Fibroblast of lung (primary cell): ENCODE data around the gene OLFM1. TPM values are rescaled to one million over a fixed set of nuclear protein-coding genes. Genes with fewer than 3 reads are reported as not detected.

Source experiments
- DNase-seq, 2 donors: peaks; one replicate each; pipeline versions ENCODE4 v3.0.0 to v3.0.0-alpha.2; 2010; ENCODE audit warnings: low read depth in 2 of 2
- H2AFZ ChIP-seq: 2 replicates; pipeline ENCODE4 v1.5.1; 2012; ENCODE audit warnings: low read length, control low read depth, inconsistent platforms
- H3K27ac ChIP-seq: 2 replicates; pipeline ENCODE4 v1.5.1; 2011; ENCODE audit warnings: low read length, control low read depth; ENCODE audit not compliant: insufficient read depth
- H3K27me3 ChIP-seq: 2 replicates; pipeline ENCODE4 v1.5.1; 2011; ENCODE audit warnings: mild to moderate bottlenecking, low read length; ENCODE audit not compliant: control insufficient read depth, insufficient read depth
- H3K36me3 ChIP-seq: 2 replicates; pipeline ENCODE4 v1.5.1; 2011; ENCODE audit warnings: low read length; ENCODE audit not compliant: control insufficient read depth, insufficient read depth
- H3K4me1 ChIP-seq: 2 replicates; pipeline ENCODE4 v1.5.1; 2011; ENCODE audit warnings: low read length; ENCODE audit not compliant: control insufficient read depth, insufficient read depth; ENCODE audit errors: extremely low read depth
- H3K4me2 ChIP-seq: 2 replicates; pipeline ENCODE4 v1.5.1; 2011; ENCODE audit warnings: low read length, control low read depth; ENCODE audit not compliant: insufficient read depth; ENCODE audit errors: extremely low read depth
- H3K4me3 ChIP-seq, 4 experiments: fragments of 200-600 bp in 1 of 4; sonication (generic) in 1 of 4; replicated peaks in 1 of 4; 2 replicates each; pipeline ENCODE4 v1.5.1; 2011 to 2016; ENCODE audit warnings: low read length in 4 of 4, low read depth in 3 of 4, mild to moderate bottlenecking in 3 of 4, control low read depth in 2 of 4, inconsistent platforms in 1 of 4, mixed read lengths in 1 of 4; ENCODE audit not compliant: insufficient read depth in 1 of 4; ENCODE audit errors: control extremely low read depth in 1 of 4
- H3K79me2 ChIP-seq: 2 replicates; pipeline ENCODE4 v1.5.1; 2012; ENCODE audit warnings: mild to moderate bottlenecking, low read length, inconsistent platforms; ENCODE audit not compliant: control insufficient read depth, insufficient read depth
- H3K9ac ChIP-seq: 2 replicates; pipeline ENCODE4 v1.5.1; 2011; ENCODE audit warnings: mild to moderate bottlenecking, low read length, control low read depth; ENCODE audit not compliant: insufficient read depth
- H3K9me3 ChIP-seq: 2 replicates; pipeline ENCODE4 v1.5.1; 2012; ENCODE audit warnings: low read depth, low read length; ENCODE audit not compliant: control insufficient read depth, insufficient read depth
- H4K20me1 ChIP-seq: 2 replicates; pipeline ENCODE4 v1.5.1; 2011; ENCODE audit warnings: low read length; ENCODE audit not compliant: control insufficient read depth, insufficient read depth; ENCODE audit errors: extremely low read depth
- EZH2 ChIP-seq: IDR thresholded peaks from 2 replicates; pipeline ENCODE4 v1.5.1; 2012; ENCODE audit warnings: low read length, control low read depth, mild to moderate bottlenecking; ENCODE audit errors: missing control alignments
- polyA plus RNA-seq, 2 donors: library from polyadenylated mRNA; depleted of rRNA in 1 of 2; stranded (reverse) in 1 of 2; unstranded in 1 of 2; fragments of >200 nt; gene quantifications; 2 replicates each; pipeline ENCODE4 v1.2.1, GENCODE V29; 2011 to 2012; ENCODE audit warnings: missing spikeins in 1 of 2
- total RNA-seq: library from RNA; depleted of rRNA; stranded (reverse); fragments of >200 nt; gene quantifications from 2 replicates; pipeline ENCODE4 v1.2.1, GENCODE V29; 2014
- TF ChIP-seq, protein P1 (sequence below), 2 donors: IDR thresholded peaks in 1 of 2; conservative IDR thresholded peaks in 1 of 2; 1 replicate in 1 of 2; 2 replicates in 1 of 2; pipeline ENCODE4 v1.5.1; 2011 to 2012; ENCODE audit warnings: low read length in 2 of 2, control low read depth in 1 of 2, inconsistent platforms in 1 of 2, low read depth in 1 of 2, mild to moderate bottlenecking in 1 of 2

OLFM1 gene
- total and polyA plus RNA-seq, 2 donors (not counting 1 experiment from before 2014, with no cell fraction given) = 2.0 to 7.6 TPM

DNA sequence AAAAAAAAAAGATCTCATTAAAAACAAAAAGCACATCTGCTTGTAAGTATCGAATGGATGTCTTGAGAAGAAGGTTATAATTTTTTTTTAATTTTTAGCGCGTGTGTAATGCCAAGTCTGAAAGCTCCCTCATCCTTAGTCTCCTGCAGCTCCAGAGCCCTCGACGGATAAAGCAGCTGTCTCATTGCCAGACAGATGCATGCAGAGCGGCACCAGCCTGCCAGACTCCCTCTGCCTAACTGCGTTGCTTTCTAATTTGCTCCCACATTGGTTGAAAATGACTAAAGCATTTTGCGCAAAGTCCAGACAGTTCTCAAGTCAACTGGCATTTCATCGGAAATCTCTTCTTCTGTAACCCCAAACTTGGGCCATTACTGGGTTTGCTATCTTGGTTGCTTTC is 29.4 kb downstream of the OLFM1 start:
- DNase-seq = no peak
- no peaks in the 10 kb centered on the region for H3K9me3 ChIP-seq

DNA sequence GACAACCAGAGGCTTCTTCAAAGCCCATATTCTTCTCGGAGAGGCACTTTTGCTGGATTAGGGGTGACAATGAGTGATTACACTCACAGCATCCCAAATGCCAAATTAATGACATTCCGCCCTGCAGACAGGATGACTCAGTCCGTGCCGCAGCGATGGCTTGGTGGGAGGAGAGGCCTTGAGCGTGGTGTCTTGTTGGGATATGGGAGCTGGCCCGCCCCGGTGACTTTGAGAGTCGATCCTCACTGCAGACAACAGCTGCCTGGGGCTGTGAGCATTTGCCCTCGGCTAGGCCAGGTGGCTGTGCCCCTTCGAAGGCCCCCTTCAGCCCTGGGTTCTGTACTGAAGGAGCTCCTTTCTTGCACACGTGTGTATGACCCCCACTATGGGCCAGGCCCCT is 29.8 kb downstream of the OLFM1 start:
- Histone ChIP-seq H3K27me3 (no peaks in the 10 kb centered on the region), H3K9ac (no peak overlapping the region), H3K79me2 (no peaks in the 10 kb centered on the region), H3K4me3 (no peak overlapping the region), H3K9me3 (no peaks in the 10 kb centered on the region), H3K4me2 (no peak overlapping the region), H3K4me1 (no peaks in the 10 kb centered on the region), H3K27ac (no peak overlapping the region), H2AFZ (no peak overlapping the region), H3K36me3 (no peaks in the 10 kb centered on the region), H4K20me1 (no peaks in the 10 kb centered on the region)
- DNase-seq = peak in 1 of 2 donors; percentile 8
- TF ChIP-seq EZH2 = no peak
- TF ChIP-seq, protein P1, sequence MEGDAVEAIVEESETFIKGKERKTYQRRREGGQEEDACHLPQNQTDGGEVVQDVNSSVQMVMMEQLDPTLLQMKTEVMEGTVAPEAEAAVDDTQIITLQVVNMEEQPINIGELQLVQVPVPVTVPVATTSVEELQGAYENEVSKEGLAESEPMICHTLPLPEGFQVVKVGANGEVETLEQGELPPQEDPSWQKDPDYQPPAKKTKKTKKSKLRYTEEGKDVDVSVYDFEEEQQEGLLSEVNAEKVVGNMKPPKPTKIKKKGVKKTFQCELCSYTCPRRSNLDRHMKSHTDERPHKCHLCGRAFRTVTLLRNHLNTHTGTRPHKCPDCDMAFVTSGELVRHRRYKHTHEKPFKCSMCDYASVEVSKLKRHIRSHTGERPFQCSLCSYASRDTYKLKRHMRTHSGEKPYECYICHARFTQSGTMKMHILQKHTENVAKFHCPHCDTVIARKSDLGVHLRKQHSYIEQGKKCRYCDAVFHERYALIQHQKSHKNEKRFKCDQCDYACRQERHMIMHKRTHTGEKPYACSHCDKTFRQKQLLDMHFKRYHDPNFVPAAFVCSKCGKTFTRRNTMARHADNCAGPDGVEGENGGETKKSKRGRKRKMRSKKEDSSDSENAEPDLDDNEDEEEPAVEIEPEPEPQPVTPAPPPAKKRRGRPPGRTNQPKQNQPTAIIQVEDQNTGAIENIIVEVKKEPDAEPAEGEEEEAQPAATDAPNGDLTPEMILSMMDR (conservative IDR thresholded peaks at IDR 0.05 in 1 of 2, IDR thresholded peaks at IDR 0.05 in 1 of 2; ENCODE audit: low read depth in 1 of 2, low read length in 2 of 2) = no peak

More for the DNA sequence above, 29.4 kb downstream of the OLFM1 start:
- H3K79me2 ChIP-seq = no peaks in the 10 kb centered on the region
- TF ChIP-seq, protein P1 (conservative IDR thresholded peaks at IDR 0.05 in 1 of 2, IDR thresholded peaks at IDR 0.05 in 1 of 2; ENCODE audit: low read depth in 1 of 2, low read length in 2 of 2) = no peak
- TF ChIP-seq EZH2 = no peak
- no peaks in the 10 kb centered on the region for H3K36me3 ChIP-seq
- no peak overlapping the region for H3K4me3 ChIP-seq
- H3K9ac ChIP-seq = no peak overlapping the region
- no peaks in the 10 kb centered on the region for H3K27me3 ChIP-seq
- H4K20me1 ChIP-seq = no peaks in the 10 kb centered on the region
- H2AFZ ChIP-seq = no peak overlapping the region
- H3K27ac ChIP-seq = no peak overlapping the region
- H3K4me1 ChIP-seq = no peaks in the 10 kb centered on the region
- no peak overlapping the region for H3K4me2 ChIP-seq

GRCh38 chr9:135119496-135120064 is 32.1 kb downstream of the OLFM1 start:
- no peaks in the 10 kb centered on the region for H3K4me1 ChIP-seq
- H4K20me1 ChIP-seq = no peaks in the 10 kb centered on the region
- H3K27ac ChIP-seq = no peak overlapping the region
- no peak overlapping the region for H3K9ac ChIP-seq
- H3K36me3 ChIP-seq = no peaks in the 10 kb centered on the region
- H3K9me3 ChIP-seq = no peaks in the 10 kb centered on the region
- no peaks in the 10 kb centered on the region for H3K27me3 ChIP-seq
- H3K4me3 ChIP-seq = no peak overlapping the region
- TF ChIP-seq, protein P1 (conservative IDR thresholded peaks at IDR 0.05 in 1 of 2, IDR thresholded peaks at IDR 0.05 in 1 of 2; ENCODE audit: low read depth in 1 of 2, low read length in 2 of 2) = no peak
- no peak for TF ChIP-seq EZH2
- H2AFZ ChIP-seq = no peak overlapping the region
- no peak overlapping the region for H3K4me2 ChIP-seq
- DNase-seq = no peak
- H3K79me2 ChIP-seq = no peaks in the 10 kb centered on the region
